ENCODE results near the gene TRPV5. TPM values are rescaled to one million over a fixed set of nuclear protein-coding genes. Genes with fewer than 3 reads are reported as not detected.

Gene TRPV5
- total RNA-seq, 2 experiments from 2014 or later: 0.06 TPM; not detected in 1

DNA sequence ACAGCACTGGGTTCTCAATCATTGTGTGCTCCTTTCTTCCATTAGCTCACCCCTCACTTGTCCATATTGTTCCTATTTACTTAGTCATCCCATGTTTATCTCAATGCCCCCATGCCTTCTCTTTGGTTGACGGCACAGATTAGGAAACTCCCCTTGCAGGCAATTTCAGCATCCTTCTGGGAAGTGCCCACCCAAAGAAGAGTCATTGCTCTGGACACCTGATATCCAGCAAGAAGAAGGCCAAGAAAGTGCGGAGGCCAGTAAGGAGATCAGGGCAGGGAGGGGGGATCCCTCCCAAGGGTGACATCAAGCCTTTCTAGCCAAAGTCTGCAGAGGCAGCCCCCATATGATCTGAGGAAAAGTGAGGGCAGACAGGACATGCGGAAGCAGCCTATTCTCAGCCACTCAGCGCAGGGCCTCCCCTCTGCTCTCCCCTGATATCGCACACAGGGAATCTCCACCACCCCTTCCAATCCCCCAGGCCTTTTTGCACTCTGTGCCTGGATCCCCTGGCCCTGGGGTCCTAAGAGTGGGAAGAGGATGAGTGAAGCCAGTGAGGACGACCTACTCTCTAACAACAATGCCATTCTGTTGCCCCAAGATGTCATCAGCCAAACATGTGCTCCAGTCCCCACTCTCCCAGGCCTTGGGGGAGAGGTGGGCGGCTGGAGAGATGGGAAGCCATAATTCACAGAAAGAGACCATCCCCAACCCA lies 49.8 kb downstream of the TRPV5 start:
- H3K4me1 ChIP-seq (ENCODE audit: insufficient read depth, low read length, poor library complexity, severe bottlenecking): no peaks in the 10 kb centered on the region
- no peaks in the 10 kb centered on the region for H3K36me3 ChIP-seq (ENCODE audit: insufficient read depth, low read length)
- DNase-seq (ENCODE audit: low spot score): no peak
- POLR2A ChIA-PET: no interaction called here
- no peaks in the 10 kb centered on the region for H3K9me2 ChIP-seq (ENCODE audit: insufficient read depth, low read length)
- no peak overlapping the region for H3K4me2 ChIP-seq (ENCODE audit: low read length)
- CTCF ChIA-PET (ENCODE audit: unreplicated experiment): no interaction called here
- H4K20me1 ChIP-seq (ENCODE audit: insufficient read depth, low read length): no peaks in the 10 kb centered on the region
- no peak overlapping the region for H3K4me3 ChIP-seq (ENCODE audit: low read depth, low read length, poor library complexity, severe bottlenecking)
- no peak overlapping the region for H3K27ac ChIP-seq (ENCODE audit: low read depth, low read length, poor library complexity, severe bottlenecking)
- H2AFZ ChIP-seq (ENCODE audit: low read length): no peak overlapping the region
- no peaks in the 10 kb centered on the region for H3K9me3 ChIP-seq (ENCODE audit: low read length)
- no TSS peak for BruUV-seq (replicated peaks)
- TF ChIP-seq EZH2phosphoT487 (IDR thresholded peaks at IDR 0.05; ENCODE audit: borderline replicate concordance, low read depth, low read length): no peak
- TF ChIP-seq, protein P1, sequence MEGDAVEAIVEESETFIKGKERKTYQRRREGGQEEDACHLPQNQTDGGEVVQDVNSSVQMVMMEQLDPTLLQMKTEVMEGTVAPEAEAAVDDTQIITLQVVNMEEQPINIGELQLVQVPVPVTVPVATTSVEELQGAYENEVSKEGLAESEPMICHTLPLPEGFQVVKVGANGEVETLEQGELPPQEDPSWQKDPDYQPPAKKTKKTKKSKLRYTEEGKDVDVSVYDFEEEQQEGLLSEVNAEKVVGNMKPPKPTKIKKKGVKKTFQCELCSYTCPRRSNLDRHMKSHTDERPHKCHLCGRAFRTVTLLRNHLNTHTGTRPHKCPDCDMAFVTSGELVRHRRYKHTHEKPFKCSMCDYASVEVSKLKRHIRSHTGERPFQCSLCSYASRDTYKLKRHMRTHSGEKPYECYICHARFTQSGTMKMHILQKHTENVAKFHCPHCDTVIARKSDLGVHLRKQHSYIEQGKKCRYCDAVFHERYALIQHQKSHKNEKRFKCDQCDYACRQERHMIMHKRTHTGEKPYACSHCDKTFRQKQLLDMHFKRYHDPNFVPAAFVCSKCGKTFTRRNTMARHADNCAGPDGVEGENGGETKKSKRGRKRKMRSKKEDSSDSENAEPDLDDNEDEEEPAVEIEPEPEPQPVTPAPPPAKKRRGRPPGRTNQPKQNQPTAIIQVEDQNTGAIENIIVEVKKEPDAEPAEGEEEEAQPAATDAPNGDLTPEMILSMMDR (conservative IDR thresholded peaks at IDR 0.05; ENCODE audit: low read length): no peak
- intact Hi-C loops (cut with micrococcal nuclease; ENCODE audit: unreplicated experiment): no loop called here
- no peaks in the 10 kb centered on the region for H3K79me2 ChIP-seq (ENCODE audit: insufficient read depth, low read depth, low read length)

DNA sequence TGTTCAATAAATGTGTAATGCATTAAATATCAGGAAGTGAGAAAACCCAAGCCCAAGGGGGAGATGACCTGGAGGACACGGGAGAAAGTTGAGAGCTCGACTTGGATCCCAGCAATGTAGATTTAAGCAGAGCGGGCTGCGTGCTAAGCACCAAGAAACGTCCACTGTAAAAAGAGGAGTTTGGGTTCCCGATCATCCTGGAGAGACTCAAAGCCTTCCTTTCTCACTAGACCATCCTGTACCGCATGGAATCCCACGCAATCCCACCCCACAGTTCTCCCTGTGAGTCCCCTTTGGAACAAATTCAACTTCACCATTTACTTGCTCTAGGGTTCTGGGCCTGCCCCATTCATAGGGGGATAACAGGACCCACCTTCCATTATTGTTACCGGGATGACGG lies 50.4 kb downstream of the TRPV5 start:
- CTCF ChIA-PET (ENCODE audit: unreplicated experiment): no interaction called here
- DNase-seq (ENCODE audit: low spot score): no peak
- POLR2A ChIA-PET: no interaction called here
- no peak overlapping the region for H3K4me3 ChIP-seq (ENCODE audit: low read depth, low read length, poor library complexity, severe bottlenecking)
- no peaks in the 10 kb centered on the region for H3K36me3 ChIP-seq (ENCODE audit: insufficient read depth, low read length)
- BruUV-seq (replicated peaks): no TSS peak
- H3K9me3 ChIP-seq (ENCODE audit: low read length): no peaks in the 10 kb centered on the region
- no peaks in the 10 kb centered on the region for H3K4me1 ChIP-seq (ENCODE audit: insufficient read depth, low read length, poor library complexity, severe bottlenecking)
- H3K27ac ChIP-seq (ENCODE audit: low read depth, low read length, poor library complexity, severe bottlenecking): no peak overlapping the region
- H3K79me2 ChIP-seq (ENCODE audit: insufficient read depth, low read depth, low read length): no peaks in the 10 kb centered on the region
- H4K20me1 ChIP-seq (ENCODE audit: insufficient read depth, low read length): no peaks in the 10 kb centered on the region
- intact Hi-C loops (cut with micrococcal nuclease; ENCODE audit: unreplicated experiment): no loop called here
- no peaks in the 10 kb centered on the region for H3K9me2 ChIP-seq (ENCODE audit: insufficient read depth, low read length)
- H2AFZ ChIP-seq (ENCODE audit: low read length): no peak overlapping the region
- no peak for TF ChIP-seq EZH2phosphoT487 (IDR thresholded peaks at IDR 0.05; ENCODE audit: borderline replicate concordance, low read depth, low read length)
- TF ChIP-seq, protein P1 (conservative IDR thresholded peaks at IDR 0.05; ENCODE audit: low read length): no peak
- no peak overlapping the region for H3K4me2 ChIP-seq (ENCODE audit: low read length)

DNA sequence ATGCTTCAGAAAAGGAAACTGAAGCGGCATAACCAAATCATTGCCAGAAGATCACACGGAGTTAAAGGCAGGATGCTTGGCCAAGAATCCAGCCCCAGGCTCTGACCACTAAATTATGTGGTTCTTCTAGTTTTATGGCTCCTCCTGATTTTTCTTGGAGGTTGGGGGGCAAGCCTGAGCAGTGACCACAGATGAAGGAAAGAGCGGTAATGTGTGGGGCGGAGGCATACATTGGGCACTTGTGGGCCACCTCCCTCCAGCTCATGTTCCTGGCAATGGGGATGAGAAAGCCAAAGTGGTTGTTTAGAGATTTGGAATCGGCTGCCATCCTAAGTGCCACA lies 51.2 kb downstream of the TRPV5 start:
- BruUV-seq (replicated peaks): no TSS peak
- H3K9me2 ChIP-seq (ENCODE audit: insufficient read depth, low read length): no peaks in the 10 kb centered on the region
- no peak for TF ChIP-seq EZH2phosphoT487 (IDR thresholded peaks at IDR 0.05; ENCODE audit: borderline replicate concordance, low read depth, low read length)
- TF ChIP-seq, protein P1 (conservative IDR thresholded peaks at IDR 0.05; ENCODE audit: low read length): no peak
- no peak overlapping the region for H3K27ac ChIP-seq (ENCODE audit: low read depth, low read length, poor library complexity, severe bottlenecking)
- H4K20me1 ChIP-seq (ENCODE audit: insufficient read depth, low read length): no peaks in the 10 kb centered on the region
- H3K4me1 ChIP-seq (ENCODE audit: insufficient read depth, low read length, poor library complexity, severe bottlenecking): no peaks in the 10 kb centered on the region
- ChIA-PET POLR2A (no interaction called here), CTCF (ENCODE audit: unreplicated experiment) (no interaction called here)
- no peak for DNase-seq (ENCODE audit: low spot score)
- H3K9me3 ChIP-seq (ENCODE audit: low read length): no peaks in the 10 kb centered on the region
- intact Hi-C loops (cut with micrococcal nuclease; ENCODE audit: unreplicated experiment): no loop called here
- H3K79me2 ChIP-seq (ENCODE audit: insufficient read depth, low read depth, low read length): no peaks in the 10 kb centered on the region
- H3K4me3 ChIP-seq (ENCODE audit: low read depth, low read length, poor library complexity, severe bottlenecking): no peak overlapping the region
- H2AFZ ChIP-seq (ENCODE audit: low read length): no peak overlapping the region
- H3K36me3 ChIP-seq (ENCODE audit: insufficient read depth, low read length): no peaks in the 10 kb centered on the region
- no peak overlapping the region for H3K4me2 ChIP-seq (ENCODE audit: low read length)

Measured in OCI-LY7 (cell line).